ENCODE measurements around the gene NGF.

GRCh38 chr1:115300087-115300876 is 37.8 kb downstream of the NGF start:
- TF ChIP-seq CTCF (IDR thresholded peaks at IDR 0.05) (no peak), POLR2A (IDR thresholded peaks at IDR 0.05) (no peak)

Data from prostate gland (tissue), 2 donors.